OCI-LY7 (cell line): Measurements from ENCODE around the gene SCARB2. TPM values are rescaled to one million over a fixed set of nuclear protein-coding genes. Genes with fewer than 3 reads are reported as not detected.

Experiments used
- BruUV-seq: library from RNA; stranded (reverse); fragments of 400-500 nt; replicated peaks from 2 replicates; lab custom pipeline; 2021; lab: Mats Ljungman, UMichigan
- CTCF ChIA-PET: fragments of 300-600 bp; sonication (Branson Sonifier 250); formaldehyde crosslinking; loops from one replicate; lab custom pipeline; 2022; ENCODE audit warnings: antibody characterized with exemption; ENCODE audit not compliant: unreplicated experiment; lab: Charles Lee
- POLR2A ChIA-PET: fragments of 300-600 bp; sonication (Branson Sonifier 250); formaldehyde crosslinking; loops from one replicate; lab custom pipeline; 2022; ENCODE audit warnings: antibody characterized with exemption; lab: Charles Lee
- DNase-seq: peaks from one replicate; pipeline ENCODE4 v3.0.0-alpha.2; 2015; ENCODE audit warnings: low spot score
- H2AFZ ChIP-seq: fragments of 200-600 bp; sonication (generic), shearing (Covaris generic); 2 replicates; pipeline ENCODE4 v1.6.1; 2014; ENCODE audit warnings: mild to moderate bottlenecking, antibody characterized with exemption, low read length, moderate library complexity
- H3K27ac ChIP-seq: fragments of 200-600 bp; sonication (generic); 2 replicates; pipeline ENCODE4 v1.5.1; 2014; ENCODE audit warnings: mixed run types, low read depth, mild to moderate bottlenecking, moderate library complexity, low read length, inconsistent platforms; ENCODE audit not compliant: poor library complexity, severe bottlenecking
- H3K36me3 ChIP-seq: fragments of 200-600 bp; sonication (generic); 2 replicates; pipeline ENCODE4 v1.6.1; 2014; ENCODE audit warnings: mild to moderate bottlenecking, antibody characterized with exemption, low read length, moderate library complexity, mixed read lengths; ENCODE audit not compliant: insufficient read depth
- H3K4me1 ChIP-seq: fragments of 200-600 bp; sonication (generic); 2 replicates; pipeline ENCODE4 v1.5.1; 2014; ENCODE audit warnings: mild to moderate bottlenecking, low read length; ENCODE audit not compliant: insufficient read depth, poor library complexity, severe bottlenecking
- H3K4me2 ChIP-seq: fragments of 200-600 bp; sonication (generic); 2 replicates; pipeline ENCODE4 v1.6.1; 2014; ENCODE audit warnings: mild to moderate bottlenecking, low read length
- H3K4me3 ChIP-seq: fragments of 200-600 bp; sonication (generic); 2 replicates; pipeline ENCODE4 v1.5.1; 2014; ENCODE audit warnings: mild to moderate bottlenecking, low read depth, low read length; ENCODE audit not compliant: poor library complexity, severe bottlenecking
- H3K79me2 ChIP-seq: fragments of 200-600 bp; sonication (generic); 2 replicates; pipeline ENCODE4 v1.6.1; 2016; ENCODE audit warnings: low read depth, mild to moderate bottlenecking, low read length, moderate library complexity, mixed read lengths; ENCODE audit not compliant: insufficient read depth
- H3K9me2 ChIP-seq: fragments of 200-600 bp; sonication (generic); 2 replicates; pipeline ENCODE4 v1.6.1; 2016; ENCODE audit warnings: mild to moderate bottlenecking, low read length, mixed read lengths; ENCODE audit not compliant: insufficient read depth
- H3K9me3 ChIP-seq: fragments of 200-600 bp; sonication (generic); 2 replicates; pipeline ENCODE4 v1.6.1; 2014; ENCODE audit warnings: mild to moderate bottlenecking, mixed run types, low read length, mixed read lengths
- H4K20me1 ChIP-seq: fragments of 200-600 bp; sonication (generic); 2 replicates; pipeline ENCODE4 v1.6.1; 2014; ENCODE audit warnings: mild to moderate bottlenecking, antibody characterized with exemption, low read length, moderate library complexity, mixed read lengths; ENCODE audit not compliant: insufficient read depth
- EZH2phosphoT487 ChIP-seq: fragments of 200-600 bp; sonication (generic); IDR thresholded peaks from 2 replicates; pipeline ENCODE4 v1.6.1; 2018; ENCODE audit warnings: low read depth, borderline replicate concordance, mild to moderate bottlenecking, mixed run types, antibody characterized with exemption, low read length, moderate library complexity, mixed read lengths
- intact Hi-C: fragments of 100-400 bp; cut with micrococcal nuclease; formaldehyde crosslinking; loops from one replicate; pipeline ENCODE4 v1.10.0; 2022; ENCODE audit not compliant: unreplicated experiment
- total RNA-seq, 2 experiments: library from RNA; depleted of rRNA in 1 of 2; stranded (reverse); fragments of >200 nt in 1 of 2; shearing (Covaris generic) in 1 of 2; gene quantifications; 2 replicates each; pipeline ENCODE4 v1.2.3, GENCODE V29; 2014 to 2022
- TF ChIP-seq, protein P1 (sequence below): fragments of 200-600 bp; sonication (generic); conservative IDR thresholded peaks from 2 replicates; pipeline ENCODE4 v1.5.1; 2014; ENCODE audit warnings: mild to moderate bottlenecking, antibody characterized with exemption, low read length, moderate library complexity, mixed read lengths

Gene SCARB2
- total RNA-seq, 2 experiments from 2014 or later, result 1.1 TPM; not detected in 1

DNA sequence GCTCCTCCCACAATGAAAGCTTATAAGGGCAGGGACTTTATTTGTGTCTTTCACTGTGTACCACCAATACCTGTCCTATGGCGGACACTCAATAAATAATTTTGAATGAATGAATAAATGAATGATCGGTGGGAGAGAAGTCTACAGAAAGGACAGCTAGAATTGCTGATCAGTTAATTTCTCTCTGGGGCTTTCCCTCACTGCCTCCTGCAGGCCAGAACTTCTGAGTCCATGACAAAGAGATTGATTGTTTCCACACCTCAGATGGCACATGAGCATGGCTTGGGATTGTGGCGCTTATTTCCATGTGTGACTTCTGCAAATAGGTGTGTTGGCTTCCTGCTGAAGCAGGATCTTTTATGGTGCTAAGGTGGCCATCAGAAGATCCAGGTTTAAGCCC, 44.2 kb upstream of the SCARB2 start:
- H3K9me3 ChIP-seq, result no peaks in the 10 kb centered on the region
- H3K9me2 ChIP-seq, result no peaks in the 10 kb centered on the region
- ChIA-PET POLR2A (no interaction called here), CTCF (no interaction called here)
- no peak overlapping the region for H3K4me3 ChIP-seq
- no peaks in the 10 kb centered on the region for H3K79me2 ChIP-seq
- intact Hi-C loops, result no loop called here
- no peak for DNase-seq
- no peaks in the 10 kb centered on the region for H4K20me1 ChIP-seq
- H3K36me3 ChIP-seq, result no peaks in the 10 kb centered on the region
- BruUV-seq, result no TSS peak
- no peak overlapping the region for H3K4me2 ChIP-seq
- H2AFZ ChIP-seq, result no peak overlapping the region
- no peaks in the 10 kb centered on the region for H3K4me1 ChIP-seq
- no peak overlapping the region for H3K27ac ChIP-seq
- no peak for TF ChIP-seq EZH2phosphoT487
- TF ChIP-seq, protein P1, sequence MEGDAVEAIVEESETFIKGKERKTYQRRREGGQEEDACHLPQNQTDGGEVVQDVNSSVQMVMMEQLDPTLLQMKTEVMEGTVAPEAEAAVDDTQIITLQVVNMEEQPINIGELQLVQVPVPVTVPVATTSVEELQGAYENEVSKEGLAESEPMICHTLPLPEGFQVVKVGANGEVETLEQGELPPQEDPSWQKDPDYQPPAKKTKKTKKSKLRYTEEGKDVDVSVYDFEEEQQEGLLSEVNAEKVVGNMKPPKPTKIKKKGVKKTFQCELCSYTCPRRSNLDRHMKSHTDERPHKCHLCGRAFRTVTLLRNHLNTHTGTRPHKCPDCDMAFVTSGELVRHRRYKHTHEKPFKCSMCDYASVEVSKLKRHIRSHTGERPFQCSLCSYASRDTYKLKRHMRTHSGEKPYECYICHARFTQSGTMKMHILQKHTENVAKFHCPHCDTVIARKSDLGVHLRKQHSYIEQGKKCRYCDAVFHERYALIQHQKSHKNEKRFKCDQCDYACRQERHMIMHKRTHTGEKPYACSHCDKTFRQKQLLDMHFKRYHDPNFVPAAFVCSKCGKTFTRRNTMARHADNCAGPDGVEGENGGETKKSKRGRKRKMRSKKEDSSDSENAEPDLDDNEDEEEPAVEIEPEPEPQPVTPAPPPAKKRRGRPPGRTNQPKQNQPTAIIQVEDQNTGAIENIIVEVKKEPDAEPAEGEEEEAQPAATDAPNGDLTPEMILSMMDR, result no peak

DNA sequence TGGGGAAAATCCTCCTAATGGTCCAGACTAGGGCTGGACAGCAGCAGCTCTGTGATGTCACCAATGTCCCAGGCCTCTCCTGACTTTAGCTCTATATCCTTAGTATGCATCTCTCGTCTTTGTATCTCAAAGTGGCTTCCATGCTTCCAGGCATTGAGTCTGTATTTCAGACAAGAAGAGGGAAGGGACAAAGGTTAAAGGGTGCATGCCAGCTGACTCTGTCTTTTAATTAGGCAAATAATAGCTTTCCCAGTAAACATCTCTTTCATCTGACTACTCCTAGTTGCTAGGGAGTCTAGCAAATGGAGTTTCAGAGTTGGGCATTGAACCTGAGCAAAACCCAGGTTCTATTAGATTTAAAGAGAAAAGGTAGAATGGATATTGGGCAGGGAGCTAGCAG, 43.3 kb upstream of the SCARB2 start:
- CTCF ChIA-PET, result no interaction called here

DNA sequence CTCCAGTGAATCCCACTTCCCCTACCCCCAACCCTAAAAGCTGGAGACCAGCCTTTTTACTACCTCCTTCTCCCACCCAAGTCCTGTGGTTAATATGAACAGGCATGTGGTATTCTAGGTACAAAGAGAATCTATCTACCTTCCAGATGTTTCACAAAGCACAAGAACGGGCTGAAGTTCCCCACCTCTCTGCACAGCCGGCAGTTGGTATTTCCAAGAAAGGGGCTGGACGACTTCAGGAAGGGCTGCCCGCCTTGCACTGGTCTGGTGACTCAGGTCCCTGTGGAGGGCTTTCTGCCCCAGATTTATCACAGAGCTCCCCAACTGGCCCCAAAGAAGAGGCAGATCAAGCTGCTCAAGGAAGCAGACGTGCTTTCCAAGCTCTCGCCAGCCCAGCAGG, 42.4 kb upstream of the SCARB2 start:
- Histone ChIP-seq H3K9me3 (no peaks in the 10 kb centered on the region), H3K36me3 (no peaks in the 10 kb centered on the region), H2AFZ (no peak overlapping the region), H3K4me3 (no peak overlapping the region), H3K27ac (no peak overlapping the region), H3K4me1 (no peaks in the 10 kb centered on the region), H3K9me2 (no peaks in the 10 kb centered on the region), H4K20me1 (no peaks in the 10 kb centered on the region), H3K79me2 (no peaks in the 10 kb centered on the region), H3K4me2 (no peak overlapping the region)
- ChIA-PET POLR2A (interaction anchor here (0.7 kb wide), 1 partner anchor 559 kb away, joined by 3 read pairs; no protein-coding TSS in a partner anchor), CTCF (no interaction called here)
- DNase-seq, result no peak
- no TSS peak for BruUV-seq
- TF ChIP-seq, protein P1, result no peak
- no peak for TF ChIP-seq EZH2phosphoT487
- intact Hi-C loops, result no loop called here

More for the DNA sequence above, 43.3 kb upstream of the SCARB2 start:
- POLR2A ChIA-PET, result interaction anchor here (0.6 kb wide), 1 partner anchor 639 kb away, joined by 4 read pairs; no protein-coding TSS in a partner anchor
- Histone ChIP-seq H3K4me3 (no peak overlapping the region), H3K4me2 (no peak overlapping the region), H3K9me2 (no peaks in the 10 kb centered on the region), H4K20me1 (no peaks in the 10 kb centered on the region), H3K36me3 (no peaks in the 10 kb centered on the region), H3K79me2 (no peaks in the 10 kb centered on the region), H3K9me3 (no peaks in the 10 kb centered on the region), H3K4me1 (no peaks in the 10 kb centered on the region), H2AFZ (no peak overlapping the region), H3K27ac (no peak overlapping the region)
- intact Hi-C loops, result no loop called here
- TF ChIP-seq, protein P1, result no peak
- TF ChIP-seq EZH2phosphoT487, result no peak
- no peak for DNase-seq
- BruUV-seq, result no TSS peak
